Gastroesophageal sphincter (tissue), 3 donors: ENCODE results near the gene ZRANB3.

Source experiments
- EP300 ChIP-seq: sonication (generic); formaldehyde crosslinking; IDR thresholded peaks from one replicate; pipeline ENCODE4 v1.6.1; 2017; ENCODE audit warnings: antibody characterized with exemption, mild to moderate bottlenecking
- POLR2A ChIP-seq, 2 donors: fragments of 450-650 bp; IDR thresholded peaks; one replicate each; pipeline ENCODE4 v1.6.1; 2017; ENCODE audit warnings: antibody characterized with exemption in 2 of 2, mild to moderate bottlenecking in 2 of 2, moderate library complexity in 1 of 2
- POLR2AphosphoS5 ChIP-seq: sonication (generic); formaldehyde crosslinking; IDR thresholded peaks from one replicate; pipeline ENCODE4 v1.6.1; 2017; ENCODE audit warnings: antibody characterized with exemption
- TF ChIP-seq, protein P1 (sequence below), 4 experiments: fragments of 200-600 bp in 2 of 4; fragments of 450-650 bp in 2 of 4; sonication (generic) in 1 of 4; IDR thresholded peaks; one replicate each; pipeline ENCODE4 v1.5.1; 2017 to 2019; ENCODE audit warnings: antibody characterized with exemption in 4 of 4, mild to moderate bottlenecking in 2 of 4, moderate library complexity in 2 of 4

- no peak for TF ChIP-seq EP300
- TF ChIP-seq, protein P1, sequence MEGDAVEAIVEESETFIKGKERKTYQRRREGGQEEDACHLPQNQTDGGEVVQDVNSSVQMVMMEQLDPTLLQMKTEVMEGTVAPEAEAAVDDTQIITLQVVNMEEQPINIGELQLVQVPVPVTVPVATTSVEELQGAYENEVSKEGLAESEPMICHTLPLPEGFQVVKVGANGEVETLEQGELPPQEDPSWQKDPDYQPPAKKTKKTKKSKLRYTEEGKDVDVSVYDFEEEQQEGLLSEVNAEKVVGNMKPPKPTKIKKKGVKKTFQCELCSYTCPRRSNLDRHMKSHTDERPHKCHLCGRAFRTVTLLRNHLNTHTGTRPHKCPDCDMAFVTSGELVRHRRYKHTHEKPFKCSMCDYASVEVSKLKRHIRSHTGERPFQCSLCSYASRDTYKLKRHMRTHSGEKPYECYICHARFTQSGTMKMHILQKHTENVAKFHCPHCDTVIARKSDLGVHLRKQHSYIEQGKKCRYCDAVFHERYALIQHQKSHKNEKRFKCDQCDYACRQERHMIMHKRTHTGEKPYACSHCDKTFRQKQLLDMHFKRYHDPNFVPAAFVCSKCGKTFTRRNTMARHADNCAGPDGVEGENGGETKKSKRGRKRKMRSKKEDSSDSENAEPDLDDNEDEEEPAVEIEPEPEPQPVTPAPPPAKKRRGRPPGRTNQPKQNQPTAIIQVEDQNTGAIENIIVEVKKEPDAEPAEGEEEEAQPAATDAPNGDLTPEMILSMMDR (IDR thresholded peaks at IDR 0.05): no peak
- no peak for TF ChIP-seq POLR2A (IDR thresholded peaks at IDR 0.05)
- TF ChIP-seq POLR2AphosphoS5: no peak
Observed at GRCh38 chr2:135227386-135227785, 303.6 kb downstream of the ZRANB3 start.
